Stimulated activated CD8-positive, alpha-beta memory T cell treated with anti-CD3 and anti-CD28 coated beads, Interleukin-12 subunit alpha, Interleukin-12 subunit beta, amount 100 ng/mL, for 4 hours (primary cell): ENCODE data around the gene RGL4.

Experiments
- DNase-seq: peaks from one replicate; pipeline ENCODE4 v3.0.0-alpha.2; 2020; ENCODE audit warnings: low read depth

RGL4 gene

DNA sequence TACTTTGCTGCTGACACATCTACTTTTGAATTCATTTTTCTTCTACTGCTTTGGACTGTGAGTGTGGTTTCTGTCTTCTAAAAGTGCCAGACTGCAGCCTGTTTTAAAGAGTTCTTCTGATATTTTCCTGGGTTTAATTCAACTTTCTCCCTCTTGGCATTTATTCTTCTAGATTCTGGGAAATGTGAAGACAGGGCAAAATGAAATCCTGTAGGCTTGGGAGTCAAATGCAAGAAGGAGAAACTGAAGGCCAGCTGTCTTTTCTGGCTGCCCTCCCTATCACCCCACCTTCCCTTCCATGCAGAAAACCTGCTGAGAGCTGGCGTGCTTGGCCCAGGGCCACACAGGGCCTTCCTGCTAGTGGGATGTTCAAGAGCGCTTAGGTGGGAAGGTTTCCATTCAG, 52.5 kb downstream of the RGL4 start:
- DNase-seq = no peak

DNA sequence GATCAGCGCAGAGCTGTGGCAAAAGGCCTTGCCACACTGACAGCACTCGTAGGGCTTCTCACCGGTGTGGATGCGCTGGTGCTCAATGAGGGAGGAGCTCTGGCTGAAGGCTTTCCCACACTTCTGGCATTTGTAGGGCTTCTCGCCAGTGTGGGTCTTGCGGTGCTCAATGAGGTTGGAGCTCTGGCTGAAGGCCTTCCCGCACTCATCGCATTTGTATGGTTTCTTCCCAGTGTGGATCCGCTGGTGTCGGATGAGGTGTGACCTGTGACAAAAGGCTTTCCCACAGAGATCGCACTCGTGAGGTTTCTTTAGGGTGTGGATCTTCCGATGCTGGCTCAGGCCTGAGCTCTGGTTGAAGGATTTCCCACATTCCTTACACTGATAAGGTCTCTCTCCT, 53.2 kb downstream of the RGL4 start:
- DNase-seq = no peak

DNA sequence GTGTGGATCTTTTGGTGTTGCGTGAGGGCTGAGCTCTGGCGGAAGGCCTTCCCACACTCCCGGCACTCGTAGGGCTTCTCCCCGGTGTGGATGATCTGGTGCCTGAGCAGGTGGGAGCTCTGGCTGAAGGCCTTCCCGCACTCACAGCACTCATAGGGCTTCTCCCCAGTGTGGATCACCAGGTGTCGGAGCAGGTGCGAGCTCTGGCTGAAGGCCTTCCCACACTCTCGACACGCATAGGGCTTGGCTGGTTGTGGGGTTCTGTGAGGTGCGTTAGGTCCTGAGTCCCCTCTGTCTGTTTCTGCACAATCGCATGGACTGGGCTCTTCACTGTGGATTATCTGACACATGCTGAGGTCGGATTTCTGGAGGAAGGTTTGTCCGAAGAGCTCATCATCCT, 53.7 kb downstream of the RGL4 start:
- no peak for DNase-seq

DNA sequence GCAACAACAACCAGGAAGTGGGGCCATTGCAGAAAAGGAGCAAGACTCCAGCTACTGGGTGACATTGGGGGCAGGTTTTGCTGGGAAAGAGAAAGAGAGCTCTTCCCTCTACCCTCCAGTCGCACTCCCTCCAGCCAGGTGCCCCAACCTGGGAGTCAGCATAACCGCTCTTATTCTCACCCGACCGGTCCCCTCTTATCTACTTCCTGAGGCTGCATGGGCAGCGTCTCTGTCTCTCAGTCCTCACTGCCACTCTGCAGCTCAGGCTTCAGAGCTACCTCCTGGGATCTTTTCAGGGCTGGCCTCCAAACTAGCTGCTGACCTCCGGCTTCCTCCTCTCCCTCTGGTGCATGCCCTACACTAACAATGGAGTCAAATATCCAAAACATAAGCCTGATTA, 55.0 kb downstream of the RGL4 start:
- DNase-seq = no peak
